Endodermal cell (in vitro differentiated cells): ENCODE measurements around the gene TNFRSF25. TPM values are rescaled to one million over a fixed set of nuclear protein-coding genes. Genes with fewer than 3 reads are reported as not detected.

Experiments used
- DNase-seq: peaks from one replicate; pipeline ENCODE4 v3.0.0-alpha.2; 2017
- H3K27ac ChIP-seq: 2 replicates; pipeline ENCODE4 v1.5.1; 2013; ENCODE audit warnings: mild to moderate bottlenecking, low read depth, low read length, moderate library complexity
- H3K27me3 ChIP-seq: 2 replicates; pipeline ENCODE4 v1.6.1; 2013; ENCODE audit warnings: mild to moderate bottlenecking, low read length, moderate library complexity; ENCODE audit not compliant: insufficient read depth, control insufficient read depth, poor library complexity, severe bottlenecking
- H3K36me3 ChIP-seq: 2 replicates; pipeline ENCODE4 v1.7.0; 2013; ENCODE audit warnings: mild to moderate bottlenecking, low read length, moderate library complexity; ENCODE audit not compliant: control insufficient read depth, insufficient read depth
- H3K4me1 ChIP-seq: one replicate; pipeline ENCODE4 v1.7.0; 2013; ENCODE audit warnings: low read length; ENCODE audit not compliant: control insufficient read depth, insufficient read depth
- H3K4me3 ChIP-seq: 2 replicates; pipeline ENCODE4 v1.5.1; 2013; ENCODE audit warnings: mild to moderate bottlenecking, low read length, moderate library complexity
- H3K9ac ChIP-seq: 2 replicates; pipeline ENCODE4 v1.6.1; 2013; ENCODE audit warnings: mild to moderate bottlenecking, low read length, moderate library complexity; ENCODE audit not compliant: poor library complexity, severe bottlenecking; ENCODE audit errors: extremely low read depth
- H3K9me3 ChIP-seq: 2 replicates; pipeline ENCODE4 v1.6.1; 2013; ENCODE audit warnings: mild to moderate bottlenecking, low read length, moderate library complexity; ENCODE audit not compliant: control insufficient read depth
- H3K27ac Mint-ChIP-seq: 2 replicates; pipeline ENCODE4 v1.8.0; 2020; ENCODE audit warnings: mixed read lengths
- H3K27me3 Mint-ChIP-seq: 2 replicates; pipeline ENCODE4 v1.8.0; 2021; ENCODE audit warnings: mild to moderate bottlenecking, mixed read lengths; ENCODE audit not compliant: insufficient read depth
- H3K36me3 Mint-ChIP-seq: 2 replicates; pipeline ENCODE4 v1.8.0; 2020; ENCODE audit warnings: low read depth, mixed read lengths
- H3K4me1 Mint-ChIP-seq: 2 replicates; pipeline ENCODE4 v1.8.0; 2020; ENCODE audit warnings: mixed read lengths
- H3K4me3 Mint-ChIP-seq: 2 replicates; pipeline ENCODE4 v1.8.0; 2020; ENCODE audit warnings: mild to moderate bottlenecking, moderate library complexity, mixed read lengths
- H3K9me3 Mint-ChIP-seq: 2 replicates; pipeline ENCODE4 v1.8.0; 2020; ENCODE audit warnings: mild to moderate bottlenecking, mixed read lengths
- CTCF ChIP-seq: fragments of 200-600 bp; sonication (generic); conservative IDR thresholded peaks from 2 replicates; pipeline ENCODE4 v1.5.0; 2021; ENCODE audit warnings: antibody characterized with exemption, mild to moderate bottlenecking
- WGBS, 2 experiments: methylation state at CpG; one replicate each; pipeline versions ENCODE4 v1.1.5 to v1.1.7; 2013; ENCODE audit warnings: missing lambda C conversion rate in 2 of 2, mixed read lengths in 1 of 2; ENCODE audit not compliant: insufficient coverage in 1 of 2, insufficient read length in 1 of 2; 5-methylcytosine and 5-hydroxymethylcytosine counted together
- total RNA-seq, 2 donors: library from RNA; stranded (reverse); fragmentation: NEBNext Ultra II Directional in 1 of 2; extraction: Animal tissue kit (Norgen Biotek cat#: 25700) in 1 of 2; gene quantifications; 2 replicates in 1 of 2; 3 replicates in 1 of 2; pipeline ENCODE4 v1.2.1, GENCODE V29; 2021

Gene TNFRSF25
- total RNA-seq, 2 donors from 2014 or later = 25.9 to 26.9 TPM

GRCh38 chr1:6464915-6465314, 1.1 kb downstream of the TNFRSF25 start:
- Histone ChIP-seq H3K9me3 (no peaks in the 10 kb centered on the region), H3K27me3 (no peaks in the 10 kb centered on the region), H3K9ac (no peak overlapping the region), H3K4me3 (no peak overlapping the region), H3K27ac (no peak overlapping the region), H3K4me1 (no peaks in the 10 kb centered on the region), H3K36me3 (peaks cover 14% of the 10 kb centered on the region)
- no peak for DNase-seq
- Mint-ChIP-seq H3K27ac (no peak overlapping the region), H3K4me1 (peaks cover 2% of the 10 kb centered on the region), H3K36me3 (peaks cover 45% of the 10 kb centered on the region), H3K9me3 (no peaks in the 10 kb centered on the region), H3K27me3 (peaks cover 16% of the 10 kb centered on the region), H3K4me3 (no peak overlapping the region)
- TF ChIP-seq CTCF = no peak
- 86 to 93% methylated on average over 5 of the region's 5 CpGs for WGBS, 2 experiments

GRCh38 chr1:6464514-6464836, 1.5 kb downstream of the TNFRSF25 start:
- no peaks in the 10 kb centered on the region for H3K27me3 ChIP-seq
- no peaks in the 10 kb centered on the region for H3K4me1 ChIP-seq
- Mint-ChIP-seq H3K4me3 (no peak overlapping the region), H3K27ac (no peak overlapping the region), H3K36me3 (peaks cover 41% of the 10 kb centered on the region), H3K4me1 (peaks cover 2% of the 10 kb centered on the region), H3K9me3 (no peaks in the 10 kb centered on the region), H3K27me3 (peaks cover 17% of the 10 kb centered on the region)
- no peak overlapping the region for H3K4me3 ChIP-seq
- H3K27ac ChIP-seq = no peak overlapping the region
- TF ChIP-seq CTCF = no peak
- DNase-seq = peak; percentile 80
- H3K36me3 ChIP-seq = peaks cover 10% of the 10 kb centered on the region
- WGBS, 2 experiments = 85 to 94% methylated on average over 5 to 7 of the region's 7 CpGs
- H3K9ac ChIP-seq = no peak overlapping the region
- no peaks in the 10 kb centered on the region for H3K9me3 ChIP-seq

GRCh38 chr1:6463120-6463412, 2.9 kb downstream of the TNFRSF25 start:
- H3K27me3 Mint-ChIP-seq = peaks cover 14% of the 10 kb centered on the region
- no peaks in the 10 kb centered on the region for H3K4me1 ChIP-seq
- H3K27ac Mint-ChIP-seq = no peak overlapping the region
- no peak for TF ChIP-seq CTCF
- no peak overlapping the region for H3K27ac ChIP-seq
- 89% methylated on average over 1 of the region's 1 CpG; no CpG with 5 or more reads in 1 of the 2 experiments for WGBS, 2 experiments
- no peak overlapping the region for H3K9ac ChIP-seq
- peaks cover 28% of the 10 kb centered on the region for H3K36me3 Mint-ChIP-seq
- H3K4me1 Mint-ChIP-seq = peaks cover 2% of the 10 kb centered on the region
- no peak for DNase-seq
- no peaks in the 10 kb centered on the region for H3K9me3 Mint-ChIP-seq
- H3K4me3 ChIP-seq = no peak overlapping the region
- no peaks in the 10 kb centered on the region for H3K9me3 ChIP-seq
- no peak overlapping the region for H3K4me3 Mint-ChIP-seq
- no peaks in the 10 kb centered on the region for H3K27me3 ChIP-seq
- H3K36me3 ChIP-seq = peaks cover 9% of the 10 kb centered on the region
